Activated naive CD4-positive, alpha-beta T cell treated with anti-CD3 and anti-CD28 coated beads for 36 hours (primary cell): ENCODE measurements around the gene UGGT2. TPM values are rescaled to one million over a fixed set of nuclear protein-coding genes. Genes with fewer than 3 reads are reported as not detected.

ENCODE experiments used
- CTCF ChIA-PET: fragments of 350-600 bp; sonication (Branson Sonifier 250); formaldehyde crosslinking; loops from one replicate; lab custom pipeline; 2021; ENCODE audit warnings: antibody characterized with exemption; lab: Charles Lee
- DNase-seq: peaks from one replicate; pipeline ENCODE4 v3.0.0-alpha.2; 2020
- H3K27ac Mint-ChIP-seq: one replicate; pipeline ENCODE4 v1.8.0; 2021; ENCODE audit warnings: mild to moderate bottlenecking, mixed read lengths
- H3K27me3 Mint-ChIP-seq: one replicate; pipeline ENCODE4 v1.8.0; 2021; ENCODE audit warnings: low read depth, mixed read lengths
- H3K36me3 Mint-ChIP-seq: one replicate; pipeline ENCODE4 v1.8.0; 2021; ENCODE audit warnings: low read depth, mixed read lengths
- H3K4me1 Mint-ChIP-seq: one replicate; pipeline ENCODE4 v1.8.0; 2021; ENCODE audit warnings: low read depth, mixed read lengths
- H3K4me3 Mint-ChIP-seq: one replicate; pipeline ENCODE4 v1.8.0; 2021; ENCODE audit warnings: mild to moderate bottlenecking, moderate library complexity, mixed read lengths
- H3K9me3 Mint-ChIP-seq: one replicate; pipeline ENCODE4 v1.8.0; 2021; ENCODE audit warnings: mixed read lengths
- intact Hi-C: fragments of 100-400 bp; cut with micrococcal nuclease; formaldehyde crosslinking; loops from one replicate; pipeline ENCODE4 v1.15.1; 2023
- total RNA-seq, 2 experiments: library from RNA; stranded (reverse); gene quantifications; one replicate each; pipeline ENCODE4 v1.2.3, GENCODE V29; 2021

UGGT2 gene
- total RNA-seq, 2 experiments from 2014 or later: 0.12 TPM; not detected in 1

- no peaks in the 10 kb centered on the region for H3K4me1 Mint-ChIP-seq
- H3K4me3 Mint-ChIP-seq: no peak overlapping the region
- H3K27ac Mint-ChIP-seq: no peak overlapping the region
- intact Hi-C loops: no loop called here
- peaks cover 2% of the 10 kb centered on the region for H3K27me3 Mint-ChIP-seq
- peaks cover 8% of the 10 kb centered on the region for H3K9me3 Mint-ChIP-seq
- H3K36me3 Mint-ChIP-seq: no peaks in the 10 kb centered on the region
- CTCF ChIA-PET: no interaction called here
- DNase-seq: no peak
Observed at GRCh38 chr13:96041326-96042110, 11.7 kb downstream of the UGGT2 start.

- intact Hi-C loops: no loop called here
- Mint-ChIP-seq H3K27ac (no peak overlapping the region), H3K4me1 (no peaks in the 10 kb centered on the region), H3K4me3 (no peak overlapping the region), H3K27me3 (peaks cover 5% of the 10 kb centered on the region), H3K36me3 (peaks cover 2% of the 10 kb centered on the region), H3K9me3 (peaks cover 8% of the 10 kb centered on the region)
- CTCF ChIA-PET: no interaction called here
- no peak for DNase-seq
Observed at GRCh38 chr13:96036515-96036914, 16.7 kb downstream of the UGGT2 start.

- H3K9me3 Mint-ChIP-seq: peaks cover 8% of the 10 kb centered on the region
- intact Hi-C loops: no loop called here
- no peak overlapping the region for H3K4me3 Mint-ChIP-seq
- DNase-seq: no peak
- H3K36me3 Mint-ChIP-seq: peaks cover 2% of the 10 kb centered on the region
- H3K27ac Mint-ChIP-seq: no peak overlapping the region
- H3K4me1 Mint-ChIP-seq: no peaks in the 10 kb centered on the region
- CTCF ChIA-PET: no interaction called here
- H3K27me3 Mint-ChIP-seq: peaks cover 5% of the 10 kb centered on the region
Observed at GRCh38 chr13:96034662-96035061, 18.5 kb downstream of the UGGT2 start.

- DNase-seq: no peak
- H3K4me3 Mint-ChIP-seq: no peak overlapping the region
Observed at GRCh38 chr13:96033220-96034015, 19.8 kb downstream of the UGGT2 start.

GRCh38 chr13:96032717-96033116 lies 20.5 kb downstream of the UGGT2 start:
- H3K36me3 Mint-ChIP-seq: peaks cover 2% of the 10 kb centered on the region
- no peak for DNase-seq
- no peak overlapping the region for H3K4me3 Mint-ChIP-seq
- no peak overlapping the region for H3K27ac Mint-ChIP-seq
- H3K4me1 Mint-ChIP-seq: no peaks in the 10 kb centered on the region
- peaks cover 5% of the 10 kb centered on the region for H3K27me3 Mint-ChIP-seq
- intact Hi-C loops: no loop called here
- H3K9me3 Mint-ChIP-seq: peaks cover 8% of the 10 kb centered on the region
- CTCF ChIA-PET: no interaction called here

More at GRCh38 chr13:96033220-96034015, 19.8 kb downstream of the UGGT2 start:
- CTCF ChIA-PET: no interaction called here
- Mint-ChIP-seq H3K27me3 (peaks cover 5% of the 10 kb centered on the region), H3K36me3 (peaks cover 2% of the 10 kb centered on the region), H3K9me3 (peaks cover 8% of the 10 kb centered on the region), H3K27ac (no peak overlapping the region), H3K4me1 (no peaks in the 10 kb centered on the region)
- intact Hi-C loops: no loop called here

GRCh38 chr13:96029002-96029401 lies 24.2 kb downstream of the UGGT2 start:
- no peak for DNase-seq
- no peak overlapping the region for H3K27ac Mint-ChIP-seq
- no peaks in the 10 kb centered on the region for H3K4me1 Mint-ChIP-seq
- peaks cover 5% of the 10 kb centered on the region for H3K27me3 Mint-ChIP-seq
- H3K4me3 Mint-ChIP-seq: no peak overlapping the region
- intact Hi-C loops: loop anchor here (10.0 kb wide), 1 partner anchor 196 kb away; no protein-coding TSS in a partner anchor
- H3K36me3 Mint-ChIP-seq: peaks cover 2% of the 10 kb centered on the region
- CTCF ChIA-PET: no interaction called here
- peaks cover 2% of the 10 kb centered on the region for H3K9me3 Mint-ChIP-seq

- no peaks in the 10 kb centered on the region for H3K36me3 Mint-ChIP-seq
- no peak overlapping the region for H3K4me3 Mint-ChIP-seq
- no peak overlapping the region for H3K27ac Mint-ChIP-seq
- CTCF ChIA-PET: no interaction called here
- peaks cover 2% of the 10 kb centered on the region for H3K27me3 Mint-ChIP-seq
- H3K9me3 Mint-ChIP-seq: no peaks in the 10 kb centered on the region
- no peaks in the 10 kb centered on the region for H3K4me1 Mint-ChIP-seq
- intact Hi-C loops: loop anchor here (10.0 kb wide), 1 partner anchor 197 kb away; no protein-coding TSS in a partner anchor
- no peak for DNase-seq
Observed at GRCh38 chr13:96027496-96027895, 25.7 kb downstream of the UGGT2 start.

GRCh38 chr13:96025283-96025682 lies 27.9 kb downstream of the UGGT2 start:
- no peaks in the 10 kb centered on the region for H3K9me3 Mint-ChIP-seq
- H3K27me3 Mint-ChIP-seq: no peaks in the 10 kb centered on the region
- no peak for DNase-seq
- intact Hi-C loops: loop anchor here (10.0 kb wide), 1 partner anchor 200 kb away; no protein-coding TSS in a partner anchor
- H3K4me1 Mint-ChIP-seq: no peaks in the 10 kb centered on the region
- no peaks in the 10 kb centered on the region for H3K36me3 Mint-ChIP-seq
- H3K27ac Mint-ChIP-seq: no peak overlapping the region
- H3K4me3 Mint-ChIP-seq: no peak overlapping the region
- CTCF ChIA-PET: no interaction called here

- DNase-seq: no peak
- Mint-ChIP-seq H3K4me1 (no peaks in the 10 kb centered on the region), H3K4me3 (no peak overlapping the region), H3K36me3 (no peaks in the 10 kb centered on the region), H3K9me3 (peaks cover 4% of the 10 kb centered on the region), H3K27ac (no peak overlapping the region), H3K27me3 (no peaks in the 10 kb centered on the region)
- CTCF ChIA-PET: interaction anchor here (1.5 kb wide), 1 partner anchor 240 kb away, joined by 3 read pairs; no protein-coding TSS in a partner anchor
- intact Hi-C loops: loop anchor here (1.0 to 10.0 kb wide), 4 partner anchors 204 to 1007 kb away; no protein-coding TSS in a partner anchor
Observed at GRCh38 chr13:96020931-96021330, 32.3 kb downstream of the UGGT2 start.

GRCh38 chr13:96020155-96020575 lies 33.0 kb downstream of the UGGT2 start:
- Mint-ChIP-seq H3K9me3 (peaks cover 6% of the 10 kb centered on the region), H3K4me1 (no peaks in the 10 kb centered on the region), H3K36me3 (no peaks in the 10 kb centered on the region), H3K4me3 (no peak overlapping the region), H3K27ac (no peak overlapping the region), H3K27me3 (no peaks in the 10 kb centered on the region)
- DNase-seq: peak; percentile 25
- intact Hi-C loops: loop anchor here (1.0 to 10.0 kb wide), 4 partner anchors 205 to 1008 kb away; no protein-coding TSS in a partner anchor
- CTCF ChIA-PET: interaction anchor here (0.6 to 1.5 kb wide), 8 partner anchors 8 to 939 kb away, joined by 3 to 6 read pairs (median 3); no protein-coding TSS in a partner anchor

GRCh38 chr13:96018135-96018534 lies 35.1 kb downstream of the UGGT2 start:
- Mint-ChIP-seq H3K27ac (no peak overlapping the region), H3K36me3 (no peaks in the 10 kb centered on the region), H3K9me3 (peaks cover 9% of the 10 kb centered on the region), H3K27me3 (no peaks in the 10 kb centered on the region), H3K4me1 (no peaks in the 10 kb centered on the region), H3K4me3 (no peak overlapping the region)
- intact Hi-C loops: no loop called here
- DNase-seq: no peak
- CTCF ChIA-PET: no interaction called here

- Mint-ChIP-seq H3K4me3 (no peak overlapping the region), H3K4me1 (no peaks in the 10 kb centered on the region), H3K27me3 (peaks cover 2% of the 10 kb centered on the region), H3K9me3 (peaks cover 7% of the 10 kb centered on the region), H3K36me3 (no peaks in the 10 kb centered on the region), H3K27ac (no peak overlapping the region)
- CTCF ChIA-PET: no interaction called here
- intact Hi-C loops: no loop called here
- no peak for DNase-seq
Observed at GRCh38 chr13:96011291-96011872, 41.8 kb downstream of the UGGT2 start.
